ENCODE data around the gene KCNG3.

- no peak for TF ChIP-seq POLR2AphosphoS5 (IDR thresholded peaks at IDR 0.05)
- TF ChIP-seq CTCF (IDR thresholded peaks at IDR 0.05 in 8 of 11, conservative IDR thresholded peaks at IDR 0.05 in 3 of 11), result no peak
- TF ChIP-seq POLR2A (IDR thresholded peaks at IDR 0.05), result no peak
Observed at GRCh38 chr2:42464631-42465030, 29.2 kb downstream of the KCNG3 start.

Data from spleen (tissue), 7 donors.